ENCODE data around the gene SLC26A4.

Gene SLC26A4

DNA sequence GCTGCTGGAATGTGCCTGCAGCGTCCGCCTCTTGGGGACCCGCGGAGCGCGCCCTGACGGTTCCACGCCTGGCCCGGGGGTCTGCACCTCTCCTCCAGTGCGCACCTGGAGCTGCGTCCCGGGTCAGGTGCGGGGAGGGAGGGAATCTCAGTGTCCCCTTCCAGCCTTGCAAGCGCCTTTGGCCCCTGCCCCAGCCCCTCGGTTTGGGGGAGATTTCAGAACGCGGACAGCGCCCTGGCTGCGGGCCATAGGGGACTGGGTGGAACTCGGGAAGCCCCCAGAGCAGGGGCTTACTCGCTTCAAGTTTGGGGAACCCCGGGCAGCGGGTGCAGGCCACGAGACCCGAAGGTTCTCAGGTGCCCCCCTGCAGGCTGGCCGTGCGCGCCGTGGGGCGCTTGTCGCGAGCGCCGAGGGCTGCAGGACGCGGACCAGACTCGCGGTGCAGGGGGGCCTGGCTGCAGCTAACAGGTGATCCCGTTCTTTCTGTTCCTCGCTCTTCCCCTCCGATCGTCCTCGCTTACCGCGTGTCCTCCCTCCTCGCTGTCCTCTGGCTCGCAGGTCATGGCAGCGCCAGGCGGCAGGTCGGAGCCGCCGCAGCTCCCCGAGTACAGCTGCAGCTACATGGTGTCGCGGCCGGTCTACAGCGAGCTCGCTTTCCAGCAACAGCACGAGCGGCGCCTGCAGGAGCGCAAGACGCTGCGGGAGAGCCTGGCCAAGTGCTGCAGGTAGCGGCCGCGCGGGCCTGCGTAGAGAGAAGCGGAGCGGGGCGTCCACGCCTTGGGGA, 645 bp downstream of the SLC26A4 start:
- no peak for DNase-seq (ENCODE audit: low read depth)

DNA sequence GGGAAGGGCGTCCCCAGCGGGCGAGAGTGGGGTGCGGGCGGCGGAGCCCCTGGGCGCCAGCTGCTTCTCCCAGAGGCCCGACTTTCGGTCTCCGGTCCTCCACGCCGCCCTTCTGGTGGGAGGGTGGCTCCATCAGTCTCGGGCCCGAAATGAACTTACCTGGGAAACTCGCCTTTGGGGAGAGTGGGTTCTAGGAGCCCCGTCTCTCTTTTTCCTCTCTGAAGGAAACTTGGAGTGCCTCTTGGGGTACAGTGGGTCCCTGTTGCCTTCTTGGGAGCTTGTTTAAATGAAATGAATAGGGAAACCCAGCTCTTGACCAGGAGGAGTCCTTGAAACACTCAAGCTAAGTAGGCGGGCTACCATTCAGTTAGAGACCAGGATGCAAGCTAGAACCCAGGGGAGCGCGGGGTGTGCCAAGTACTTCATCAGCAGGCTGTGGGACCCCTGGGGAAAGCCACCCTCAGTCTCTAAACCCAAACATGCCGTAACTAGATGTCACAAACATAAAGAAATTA, 1.3 kb downstream of the SLC26A4 start:
- no peak for DNase-seq (ENCODE audit: low read depth)

GRCh38 chr7:107663196-107663595, 2.6 kb downstream of the SLC26A4 start:
- no peak for DNase-seq (ENCODE audit: low read depth)

- DNase-seq (ENCODE audit: low read depth): no peak
These were observed 6.2 kb downstream of the SLC26A4 start for GRCh38 chr7:107666790-107667189.

DNA sequence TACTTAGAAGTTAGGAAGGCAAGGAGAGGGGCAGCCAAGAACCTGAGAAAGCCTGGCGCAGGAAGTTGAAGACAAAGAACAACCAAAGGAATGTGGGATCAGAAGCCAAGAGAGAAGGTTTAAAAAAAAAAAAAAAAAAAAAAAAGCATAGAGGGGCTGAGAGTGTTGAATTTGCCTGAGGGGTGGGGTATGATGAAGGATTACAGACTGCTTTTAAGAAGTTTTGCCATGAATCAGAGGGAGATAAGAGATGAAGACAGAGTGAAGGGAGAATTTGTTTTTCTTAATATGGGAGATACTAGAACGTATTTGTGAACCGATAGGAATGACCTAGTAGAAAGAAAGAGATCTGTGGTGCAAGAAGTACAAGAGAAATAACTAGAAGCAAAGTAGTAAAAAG, 6.7 kb downstream of the SLC26A4 start:
- DNase-seq (ENCODE audit: low read depth): no peak

- DNase-seq (ENCODE audit: low read depth): no peak
These were observed 7.7 kb downstream of the SLC26A4 start for GRCh38 chr7:107668296-107668695.

GRCh38 chr7:107672183-107672582, 11.6 kb downstream of the SLC26A4 start:
- no peak for DNase-seq (ENCODE audit: low read depth)

DNA sequence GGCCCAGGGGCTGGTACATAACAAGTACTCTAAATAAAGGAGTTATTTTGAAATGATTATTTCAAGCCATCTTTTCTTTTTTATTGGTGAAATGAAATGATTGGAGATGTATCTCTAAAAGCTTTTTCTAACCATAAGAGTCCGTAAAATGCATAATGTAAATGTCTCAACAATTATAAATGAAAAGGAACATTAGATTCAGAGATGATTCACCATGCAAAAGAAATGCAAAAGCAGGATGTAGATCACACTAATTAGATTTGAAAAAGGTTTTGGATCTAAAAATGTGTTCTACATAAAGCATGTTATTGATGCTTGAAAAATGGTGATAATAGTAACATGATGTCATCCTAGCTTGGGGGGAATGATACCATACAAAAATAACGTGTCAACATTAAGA, 15.6 kb downstream of the SLC26A4 start:
- no peak for DNase-seq (ENCODE audit: low read depth)

DNA sequence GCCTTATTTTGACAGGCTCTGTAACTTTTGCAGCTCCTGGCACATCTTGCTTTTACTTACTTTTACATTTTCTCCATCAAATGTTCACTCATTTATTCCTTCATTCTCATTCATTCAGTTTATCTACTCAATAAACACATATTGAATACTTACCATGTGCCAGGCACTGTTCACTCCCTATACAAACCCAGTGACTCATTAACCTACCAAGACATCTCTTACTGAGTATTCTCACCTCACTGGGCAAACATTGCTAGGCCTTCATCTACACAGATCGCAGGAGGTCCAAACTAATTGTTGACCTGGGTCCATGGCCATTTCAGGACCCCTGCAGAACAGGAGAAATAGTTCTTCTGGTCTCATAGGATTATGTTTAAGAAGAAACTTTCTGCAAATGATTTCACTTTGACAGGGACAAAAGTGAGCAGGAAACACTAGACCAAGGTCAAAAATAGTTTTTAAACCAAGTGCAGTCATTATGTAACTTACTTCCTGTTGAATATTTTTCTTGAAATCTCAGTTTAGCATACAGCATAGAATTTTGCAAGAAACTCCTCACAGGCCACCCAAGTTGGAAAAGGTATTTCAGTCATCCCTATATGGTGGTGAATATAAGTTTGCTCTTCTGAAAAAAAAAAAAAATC, 17.6 kb downstream of the SLC26A4 start:
- DNase-seq (ENCODE audit: low read depth): no peak

DNA sequence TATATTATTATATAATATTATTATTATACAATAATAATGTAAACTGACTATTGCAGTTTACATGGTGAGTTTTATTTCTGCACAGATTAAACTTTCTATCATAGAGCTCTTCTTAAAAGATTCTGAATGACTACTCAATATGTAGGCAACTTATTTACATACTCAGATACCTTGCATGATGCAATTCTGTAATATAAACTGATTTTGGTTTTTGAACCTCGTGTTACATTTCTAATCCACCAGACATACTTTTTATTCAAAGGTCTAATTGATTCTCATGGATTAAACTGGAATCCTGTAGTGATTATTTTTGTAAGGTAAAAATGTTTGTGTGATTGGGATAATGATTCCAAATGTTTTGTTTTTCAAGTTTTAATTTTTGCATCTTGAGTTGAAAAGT, 19.9 kb downstream of the SLC26A4 start:
- DNase-seq (ENCODE audit: low read depth): no peak

DNA sequence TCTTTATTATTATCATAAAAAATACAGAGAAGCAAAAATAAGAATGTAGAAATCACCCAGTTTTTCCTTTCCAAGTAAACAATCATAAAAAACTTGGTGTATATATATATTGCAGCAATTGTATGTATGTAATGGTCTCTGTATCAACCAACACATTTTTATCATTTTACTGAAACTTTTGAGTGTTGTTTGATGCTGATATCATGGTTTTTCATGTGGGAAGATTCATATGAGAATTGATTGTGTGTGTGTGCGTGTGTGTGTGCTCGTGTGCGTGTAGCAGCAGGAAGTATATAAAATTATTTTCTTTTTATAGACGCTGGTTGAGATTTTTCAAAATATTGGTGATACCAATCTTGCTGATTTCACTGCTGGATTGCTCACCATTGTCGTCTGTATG, 22.3 kb downstream of the SLC26A4 start:
- DNase-seq (ENCODE audit: low read depth): no peak

DNA sequence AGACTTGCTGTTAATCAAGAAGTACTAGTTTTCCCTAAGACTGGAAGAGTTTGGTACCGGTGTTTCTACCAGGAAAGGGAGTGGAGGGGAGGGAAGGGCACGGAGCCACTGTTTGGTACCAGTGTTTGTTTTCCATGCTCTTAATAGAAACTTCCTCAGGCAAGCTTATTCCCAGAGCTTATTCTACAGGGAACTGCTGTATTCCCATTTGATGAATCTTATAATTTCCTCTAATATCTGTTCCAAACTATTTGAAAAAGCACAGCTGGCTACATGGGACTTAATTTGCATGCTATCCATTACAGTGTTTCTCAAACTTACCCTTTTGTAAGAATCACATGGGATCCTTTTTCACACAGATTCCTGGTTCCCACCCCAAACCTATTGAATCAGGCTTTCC, 23.7 kb downstream of the SLC26A4 start:
- no peak for DNase-seq (ENCODE audit: low read depth)

- DNase-seq (ENCODE audit: low read depth): no peak
These were observed 24.4 kb downstream of the SLC26A4 start for GRCh38 chr7:107684947-107685463.

DNA sequence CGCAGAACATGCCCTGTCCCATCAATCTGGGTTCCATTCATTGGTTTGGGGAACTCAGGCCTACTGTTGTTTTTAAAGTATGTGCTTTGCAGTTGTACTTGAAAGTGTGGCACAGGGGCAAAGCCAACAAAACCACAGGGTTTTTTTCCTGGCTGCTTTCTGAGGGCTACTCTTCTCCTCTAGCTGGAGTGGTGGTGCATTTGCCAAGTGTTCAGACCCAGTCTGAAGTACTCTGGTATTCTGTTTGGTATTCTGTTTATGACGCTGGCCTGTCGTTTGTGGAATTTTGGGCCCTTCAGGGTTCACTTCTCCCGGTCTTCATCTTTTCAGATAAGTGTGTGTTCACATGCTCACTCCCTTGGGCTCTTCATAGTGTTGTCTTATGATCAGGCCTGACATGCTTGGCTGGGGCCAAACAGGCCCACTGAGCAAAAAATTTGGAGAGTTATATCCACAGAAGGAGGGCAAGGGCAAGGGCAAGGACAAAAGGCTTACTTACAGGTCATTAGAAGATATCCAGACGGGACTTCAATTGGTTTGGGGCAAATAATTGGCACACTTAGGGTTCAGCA, 26.3 kb downstream of the SLC26A4 start:
- no peak for DNase-seq (ENCODE audit: low read depth)

DNA sequence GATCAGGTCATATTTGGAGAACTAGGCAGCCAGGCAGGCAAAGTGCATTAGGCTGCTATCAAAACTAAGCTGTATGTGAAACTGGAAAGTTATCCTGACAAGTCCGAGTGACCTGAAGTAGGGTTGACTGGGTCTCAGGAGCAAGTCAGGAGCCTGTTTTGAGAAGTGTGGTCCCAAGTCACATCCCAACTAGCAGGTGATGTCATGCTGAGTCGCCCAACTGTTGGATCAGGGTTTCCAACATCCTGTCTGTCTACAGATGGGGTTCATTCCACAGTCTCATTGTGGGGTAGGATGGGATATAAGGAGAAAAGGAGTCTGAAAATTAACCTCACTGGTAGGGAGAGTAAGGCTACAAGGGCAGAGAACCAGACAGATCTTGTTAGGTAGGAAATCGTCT, 27.0 kb downstream of the SLC26A4 start:
- DNase-seq (ENCODE audit: low read depth): no peak

DNA sequence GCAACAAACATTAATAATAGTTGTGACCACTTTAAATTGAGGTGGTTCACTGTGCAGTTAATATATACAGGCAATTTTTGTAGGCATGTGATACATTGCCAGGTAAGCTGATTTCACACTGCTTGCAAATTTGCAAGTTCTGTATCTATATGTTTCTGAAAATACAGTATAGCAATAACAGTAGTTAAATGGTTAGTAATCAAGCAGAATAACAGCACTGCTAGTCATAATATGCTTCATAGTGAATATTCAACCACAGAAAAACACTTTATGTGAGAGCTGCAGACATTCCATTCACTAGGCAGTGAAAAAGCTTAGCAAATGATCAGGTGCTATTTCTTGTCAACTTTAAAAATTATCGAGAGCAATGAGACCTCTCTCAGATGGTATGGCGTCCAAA, 28.9 kb downstream of the SLC26A4 start:
- no peak for DNase-seq (ENCODE audit: low read depth)

DNA sequence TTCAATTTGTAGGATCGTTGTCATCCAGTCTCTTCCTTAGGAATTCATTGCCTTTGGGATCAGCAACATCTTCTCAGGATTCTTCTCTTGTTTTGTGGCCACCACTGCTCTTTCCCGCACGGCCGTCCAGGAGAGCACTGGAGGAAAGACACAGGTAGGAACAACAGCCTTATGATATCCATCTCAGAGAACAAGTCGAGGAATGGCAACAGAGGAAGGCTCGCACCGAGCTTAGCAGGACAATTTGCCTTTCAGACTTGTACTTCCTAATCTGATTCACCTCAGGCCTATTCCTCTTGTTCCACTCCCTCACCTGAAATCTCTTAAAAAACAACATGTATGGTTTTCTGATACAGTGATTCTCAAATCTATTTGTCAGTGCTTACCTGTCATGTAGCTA, 29.5 kb downstream of the SLC26A4 start:
- no peak for DNase-seq (ENCODE audit: low read depth)

DNA sequence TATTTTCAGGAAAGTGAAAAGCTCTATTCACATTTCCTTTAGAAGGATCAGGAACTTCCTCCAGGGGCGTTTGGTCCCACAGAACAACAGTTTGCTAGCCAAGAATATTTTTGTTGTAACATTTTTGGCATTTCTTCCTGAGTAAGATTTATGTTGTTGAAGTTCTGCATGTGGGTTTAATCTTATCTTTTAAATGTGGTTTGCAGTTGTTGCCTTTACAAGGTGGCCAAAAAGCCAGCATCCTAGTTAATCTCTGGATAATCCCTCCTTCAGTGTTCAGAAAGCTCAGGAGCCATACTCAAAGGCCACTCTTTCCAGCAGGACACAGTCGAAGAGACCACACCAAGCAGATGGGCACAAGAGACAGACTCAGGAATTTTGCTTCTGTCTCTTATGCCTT, 30.0 kb downstream of the SLC26A4 start:
- no peak for DNase-seq (ENCODE audit: low read depth)

DNA sequence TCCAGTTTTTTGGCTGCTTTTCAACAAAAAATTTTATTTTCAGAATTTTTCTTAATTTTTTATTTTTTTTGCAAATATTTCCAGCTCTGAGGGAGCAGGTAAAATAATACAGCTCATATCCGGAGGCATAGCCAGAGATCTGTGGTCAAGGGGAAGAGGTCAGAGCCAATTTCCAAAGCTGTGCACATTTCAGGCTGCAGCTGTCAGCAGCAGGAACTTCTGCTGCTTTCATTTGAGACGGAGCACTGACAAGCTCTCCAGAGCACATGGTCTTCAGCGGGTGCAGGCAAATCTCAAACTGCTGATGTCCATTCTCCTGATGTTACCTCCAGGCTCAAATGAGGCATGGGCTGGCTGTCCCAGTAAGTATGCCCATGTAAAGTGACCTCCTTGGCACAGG, 31.1 kb downstream of the SLC26A4 start:
- no peak for DNase-seq (ENCODE audit: low read depth)

- DNase-seq (ENCODE audit: low read depth): no peak
These were observed 31.9 kb downstream of the SLC26A4 start for GRCh38 chr7:107692501-107692900.

DNA sequence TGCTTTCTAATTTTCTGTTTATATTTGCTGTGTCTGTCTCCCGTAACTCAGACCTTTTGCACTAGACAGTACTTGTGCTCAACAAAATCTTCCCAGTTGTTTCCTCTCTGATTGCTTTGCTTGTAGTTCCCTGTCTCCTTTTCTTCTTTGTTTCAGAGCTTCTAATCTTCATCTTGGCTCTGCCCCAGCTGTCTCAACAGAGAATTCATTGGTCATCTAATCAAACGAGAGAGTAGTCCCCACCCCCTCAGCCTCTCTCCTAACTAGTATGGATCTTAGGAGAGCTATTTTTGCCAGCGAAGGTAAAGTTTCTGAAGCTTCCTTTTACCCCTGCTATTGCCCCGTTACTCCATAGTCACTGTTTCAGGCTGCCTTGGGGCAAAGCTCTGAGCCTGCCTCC, 32.8 kb downstream of the SLC26A4 start:
- no peak for DNase-seq (ENCODE audit: low read depth)

DNA sequence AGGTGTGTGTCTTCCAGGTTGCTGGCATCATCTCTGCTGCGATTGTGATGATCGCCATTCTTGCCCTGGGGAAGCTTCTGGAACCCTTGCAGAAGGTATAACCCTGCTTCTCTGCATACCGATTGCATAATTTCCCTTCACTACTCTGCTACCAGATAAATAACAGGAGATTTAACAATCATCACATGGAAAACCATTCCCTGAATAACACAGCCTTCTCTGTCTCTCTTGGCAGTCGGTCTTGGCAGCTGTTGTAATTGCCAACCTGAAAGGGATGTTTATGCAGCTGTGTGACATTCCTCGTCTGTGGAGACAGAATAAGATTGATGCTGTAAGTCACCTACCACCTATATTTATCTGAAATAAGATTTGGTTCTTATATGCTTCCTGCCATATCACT, 33.8 kb downstream of the SLC26A4 start:
- DNase-seq (ENCODE audit: low read depth): no peak

DNA sequence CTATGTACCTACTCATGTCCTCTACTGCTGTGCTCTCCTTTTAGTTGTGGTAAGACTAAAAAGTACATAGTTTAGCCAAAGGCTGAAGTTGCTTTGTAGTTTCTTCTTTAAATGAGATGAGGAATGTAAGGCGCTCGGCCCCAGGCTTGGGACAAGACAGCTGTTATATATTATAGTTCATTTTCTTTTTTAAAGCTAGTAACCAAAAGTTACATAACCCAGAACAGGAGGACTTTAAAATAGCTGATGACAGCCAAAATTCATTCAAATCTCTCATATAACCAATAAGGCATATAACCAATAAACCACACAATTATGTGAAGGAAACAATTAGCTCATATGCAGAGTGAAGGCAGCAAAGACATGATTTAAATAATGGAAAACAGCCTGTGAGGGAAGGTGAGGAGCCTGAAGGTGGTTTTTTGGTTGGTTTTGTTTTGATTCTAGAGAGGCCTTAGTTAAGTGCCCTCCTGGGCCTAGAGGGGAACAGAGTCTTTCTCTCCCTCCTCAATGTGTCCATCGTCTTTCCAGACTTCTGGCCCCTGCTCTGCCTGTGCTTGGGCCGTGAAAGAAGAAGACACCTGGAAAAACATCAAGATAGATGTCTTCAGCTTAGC, 35.8 kb downstream of the SLC26A4 start:
- no peak for DNase-seq (ENCODE audit: low read depth)
